GM23338 (cell line): ENCODE results near the gene ADAMTS20. TPM values are rescaled to one million over a fixed set of nuclear protein-coding genes. Genes with fewer than 3 reads are reported as not detected.

Experiments
- ATAC-seq: fragments of 200-7000 bp; cut with Tn5 transposase; 3 replicates; pipeline ENCODE4 v1.9.1; 2020
- DNase-seq: peaks from one replicate; pipeline ENCODE4 v3.0.0-alpha.2; 2015; ENCODE audit warnings: low spot score
- H2AFZ ChIP-seq: fragments of 200-600 bp; sonication (generic); 2 replicates; pipeline ENCODE4 v1.8.0; 2016; ENCODE audit warnings: antibody characterized with exemption, mild to moderate bottlenecking, moderate library complexity
- H3F3A ChIP-seq: fragments of 200-600 bp; sonication (generic); replicated peaks from 2 replicates; pipeline ENCODE4 v1.8.0; 2017; ENCODE audit warnings: antibody characterized with exemption, mixed run types, low read depth
- H3K27ac ChIP-seq: fragments of 200-600 bp; sonication (generic); 2 replicates; pipeline ENCODE4 v1.6.1; 2016; ENCODE audit warnings: low read depth
- H3K27me3 ChIP-seq: fragments of 200-600 bp; sonication (generic); 2 replicates; pipeline ENCODE4 v1.8.0; 2016; ENCODE audit warnings: mild to moderate bottlenecking, mixed run types, moderate library complexity; ENCODE audit not compliant: insufficient read depth
- H3K36me3 ChIP-seq: fragments of 200-600 bp; sonication (generic); 2 replicates; pipeline ENCODE4 v1.8.0; 2016; ENCODE audit warnings: mild to moderate bottlenecking; ENCODE audit not compliant: insufficient read depth
- H3K4me1 ChIP-seq: fragments of 200-600 bp; sonication (generic); 2 replicates; pipeline ENCODE4 v1.8.0; 2016; ENCODE audit warnings: mild to moderate bottlenecking, moderate library complexity; ENCODE audit not compliant: insufficient read depth
- H3K4me2 ChIP-seq: fragments of 200-600 bp; sonication (generic); 2 replicates; pipeline ENCODE4 v1.7.1; 2017; ENCODE audit warnings: mixed run types
- H3K4me3 ChIP-seq: fragments of 200-600 bp; sonication (generic); 2 replicates; pipeline ENCODE4 v1.6.1; 2016; ENCODE audit warnings: mixed run types
- H3K79me2 ChIP-seq: fragments of 200-600 bp; sonication (generic); replicated peaks from 2 replicates; pipeline ENCODE4 v1.8.0; 2017; ENCODE audit warnings: mild to moderate bottlenecking; ENCODE audit not compliant: insufficient read depth
- H3K9me2 ChIP-seq: fragments of 200-600 bp; sonication (generic); 2 replicates; pipeline ENCODE4 v1.8.0; 2017; ENCODE audit not compliant: insufficient read depth
- H4K20me1 ChIP-seq: fragments of 200-600 bp; sonication (generic); replicated peaks from 2 replicates; pipeline ENCODE4 v1.8.0; 2017; ENCODE audit warnings: mild to moderate bottlenecking; ENCODE audit not compliant: insufficient read depth
- H3K27ac Mint-ChIP-seq: 2 replicates; pipeline ENCODE4 v1.8.0; 2020; ENCODE audit warnings: inconsistent platforms, mild to moderate bottlenecking, moderate library complexity, mixed read lengths
- H3K27me3 Mint-ChIP-seq: 3 replicates; pipeline ENCODE4 v1.8.0; 2022; ENCODE audit warnings: low read depth, mild to moderate bottlenecking, moderate library complexity, mixed read lengths, inconsistent platforms; ENCODE audit not compliant: insufficient read depth, poor library complexity
- H3K36me3 Mint-ChIP-seq: 3 replicates; pipeline ENCODE4 v1.8.0; 2021; ENCODE audit warnings: low read depth, mild to moderate bottlenecking, inconsistent platforms, moderate library complexity, mixed read lengths
- H3K4me1 Mint-ChIP-seq: 3 replicates; pipeline ENCODE4 v1.8.0; 2020; ENCODE audit warnings: mild to moderate bottlenecking, inconsistent platforms, mixed read lengths
- H3K4me3 Mint-ChIP-seq: 3 replicates; pipeline ENCODE4 v1.8.0; 2021; ENCODE audit warnings: moderate library complexity, mild to moderate bottlenecking, inconsistent platforms, mixed read lengths
- H3K9me3 Mint-ChIP-seq: 3 replicates; pipeline ENCODE4 v1.8.0; 2020; ENCODE audit warnings: moderate library complexity, mild to moderate bottlenecking, inconsistent platforms, mixed read lengths
- CREB1 ChIP-seq: fragments of 250-450 bp; sonication (Bioruptor Pico); IDR thresholded peaks from 2 replicates; pipeline ENCODE4 v1.5.0; 2020; ENCODE audit warnings: low read depth, mild to moderate bottlenecking, moderate library complexity
- EZH2 ChIP-seq: fragments of 200-600 bp; sonication (generic); IDR thresholded peaks from one replicate; pipeline ENCODE4 v1.8.0; 2017; ENCODE audit warnings: antibody characterized with exemption, mild to moderate bottlenecking, low read depth; ENCODE audit not compliant: unreplicated experiment
- NANOG ChIP-seq: IDR thresholded peaks from 2 replicates; pipeline ENCODE4 v1.6.1; 2016; ENCODE audit warnings: antibody characterized with exemption, borderline replicate concordance
- POLR2AphosphoS5 ChIP-seq: IDR thresholded peaks from 2 replicates; pipeline ENCODE4 v1.6.1; 2016; ENCODE audit warnings: antibody characterized with exemption, low read depth
- REST ChIP-seq: IDR thresholded peaks from one replicate; pipeline ENCODE4 v1.6.1; 2018; ENCODE audit warnings: antibody characterized with exemption; ENCODE audit not compliant: unreplicated experiment
- STAT1 ChIP-seq: IDR thresholded peaks from one replicate; pipeline ENCODE4 v1.6.1; 2016; ENCODE audit warnings: antibody characterized with exemption; ENCODE audit not compliant: unreplicated experiment
- ZNF114 ChIP-seq: fragments of 250-450 bp; sonication (Bioruptor Pico); IDR thresholded peaks from 2 replicates; pipeline ENCODE4 v1.5.0; 2020; ENCODE audit warnings: mild to moderate bottlenecking, moderate library complexity
- ZNF331 ChIP-seq: fragments of 250-450 bp; sonication (Bioruptor Pico); IDR thresholded peaks from 2 replicates; pipeline ENCODE4 v1.5.0; 2020; ENCODE audit warnings: low read depth, mild to moderate bottlenecking, moderate library complexity
- ZNF462 ChIP-seq: fragments of 250-450 bp; sonication (Bioruptor Pico); IDR thresholded peaks from 2 replicates; pipeline ENCODE4 v1.5.0; 2020; ENCODE audit warnings: mild to moderate bottlenecking, moderate library complexity
- polyA plus RNA-seq: library from polyadenylated mRNA; unstranded; fragments of >200 nt; fragmentation: Nextera tagmentation; extraction: Ambion mirVana; gene quantifications from 2 replicates; pipeline ENCODE4 v1.2.1, GENCODE V29; 2016
- total RNA-seq: library from RNA; depleted of rRNA; stranded (reverse); fragments of >200 nt; shearing (Covaris generic); gene quantifications from 2 replicates; pipeline ENCODE4 v1.2.3, GENCODE V29; 2014

The ADAMTS20 gene
- total and polyA plus RNA-seq, 2 experiments from 2014 or later, result 2.0 to 9.3 TPM

GRCh38 chr12:43307126-43307525 is 244.9 kb downstream of the ADAMTS20 start:
- no peak overlapping the region for H3K27ac ChIP-seq
- 0 out of 2 replicates have a peak, but pooled peaks cover 7% of the 10 kb centered on the region for H3K9me2 ChIP-seq
- no peak overlapping the region for H2AFZ ChIP-seq
- no peaks in the 10 kb centered on the region for H3K4me1 ChIP-seq
- Mint-ChIP-seq H3K4me1 (no peaks in the 10 kb centered on the region), H3K36me3 (no peaks in the 10 kb centered on the region), H3K4me3 (no peak overlapping the region), H3K9me3 (peaks cover 3% of the 10 kb centered on the region), H3K27me3 (peaks cover 3% of the 10 kb centered on the region), H3K27ac (no peak overlapping the region)
- H3K36me3 ChIP-seq, result no peaks in the 10 kb centered on the region
- H3F3A ChIP-seq, result no peaks in the 10 kb centered on the region
- no peak overlapping the region for H3K4me2 ChIP-seq
- no peak for ATAC-seq
- TF ChIP-seq ZNF462 (CRISPR knock-in tag) (no peak), NANOG (no peak), POLR2AphosphoS5 (no peak), REST (no peak), CREB1 (CRISPR knock-in tag) (no peak), ZNF114 (no peak), ZNF331 (CRISPR knock-in tag) (no peak), STAT1 (no peak), EZH2 (no peak)
- no peaks in the 10 kb centered on the region for H3K79me2 ChIP-seq
- H4K20me1 ChIP-seq, result no peaks in the 10 kb centered on the region
- no peak for DNase-seq
- no peaks in the 10 kb centered on the region for H3K27me3 ChIP-seq
- no peak overlapping the region for H3K4me3 ChIP-seq
